ENCODE results near the gene ATP12A.

Gene ATP12A

DNA sequence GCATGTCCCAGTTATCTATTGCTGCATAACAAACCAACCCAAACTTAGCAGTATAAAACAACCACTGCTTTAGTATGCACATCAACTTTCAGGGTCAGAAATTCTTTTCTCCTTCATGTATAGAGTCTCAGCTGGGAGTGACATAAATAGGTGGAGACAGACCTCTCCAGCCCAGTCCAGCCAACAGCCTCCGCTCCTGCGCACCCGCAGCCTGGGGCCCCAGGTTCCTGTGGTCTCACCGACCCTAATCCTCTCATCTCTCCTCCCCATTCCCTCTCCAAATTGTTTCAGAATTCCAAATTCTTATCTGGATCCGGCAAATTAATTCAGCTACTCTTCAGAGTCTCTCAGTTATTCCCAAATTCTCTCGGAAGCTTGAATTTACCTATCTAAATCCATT is 522 bp upstream of the ATP12A start:
- no peak overlapping the region for H3K27ac ChIP-seq (ENCODE audit: low read depth, low read length)
- whole genome bisulfite sequencing: 62% methylated on average over 6 of the region's 6 CpGs
- peak overlapping the region; percentile 65 for H3K4me3 ChIP-seq (ENCODE audit: low read length)
- H3K9ac ChIP-seq (ENCODE audit: low read depth, low read length): no peak overlapping the region
- no peaks in the 10 kb centered on the region for H3K9me3 ChIP-seq (ENCODE audit: insufficient read depth, low read depth, low read length)
- H3K4me1 ChIP-seq (ENCODE audit: insufficient read depth, low read length): peaks cover 8% of the 10 kb centered on the region
- H3K36me3 ChIP-seq (ENCODE audit: insufficient read depth, low read length): no peaks in the 10 kb centered on the region
- peaks cover 41% of the 10 kb centered on the region for H3K27me3 ChIP-seq (ENCODE audit: insufficient read depth, low read length)

DNA sequence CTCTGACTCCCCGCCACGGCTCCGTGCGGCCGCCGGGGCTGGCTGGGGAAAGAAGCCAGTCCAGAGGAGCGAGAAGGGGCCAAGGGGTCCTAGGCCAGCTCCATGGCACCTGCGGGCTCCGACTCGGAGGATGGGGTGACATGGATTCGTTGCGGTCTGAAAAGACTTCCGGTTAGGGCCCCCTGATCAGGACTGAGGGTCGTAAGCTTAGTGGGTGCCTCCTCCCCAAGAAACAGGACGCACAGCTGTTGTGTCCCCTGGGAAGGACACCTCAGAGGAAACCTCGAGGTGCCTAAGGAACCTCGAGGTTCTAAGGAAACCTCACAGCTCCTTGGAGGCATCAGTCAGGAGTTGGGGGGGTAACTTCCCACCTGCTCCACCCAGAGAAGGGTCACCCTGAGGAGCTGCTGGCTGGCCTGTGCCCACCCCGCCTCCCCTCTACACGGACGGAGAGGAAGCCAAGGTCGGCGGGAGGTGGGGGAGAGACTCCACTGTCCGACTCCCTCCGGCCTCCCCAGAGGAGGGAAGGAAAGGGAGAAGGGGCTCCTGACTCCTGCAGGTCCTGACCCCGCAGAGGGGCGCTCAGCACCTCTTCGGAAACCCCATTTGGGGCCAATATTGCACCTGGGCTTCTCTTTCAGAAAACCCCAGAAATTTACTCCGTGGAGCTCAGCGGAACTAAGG is 855 bp downstream of the ATP12A start:
- Histone ChIP-seq H3K9ac (ENCODE audit: low read depth, low read length) (no peak overlapping the region), H3K9me3 (ENCODE audit: insufficient read depth, low read depth, low read length) (no peaks in the 10 kb centered on the region), H3K27ac (ENCODE audit: low read depth, low read length) (no peak overlapping the region), H3K4me1 (ENCODE audit: insufficient read depth, low read length) (peaks cover 11% of the 10 kb centered on the region), H3K27me3 (ENCODE audit: insufficient read depth, low read length) (peaks cover 41% of the 10 kb centered on the region), H3K36me3 (ENCODE audit: insufficient read depth, low read length) (no peaks in the 10 kb centered on the region), H3K4me3 (ENCODE audit: low read length) (peak overlapping the region; percentile 65)
- WGBS: 47% methylated on average over 28 of the region's 29 CpGs

- Histone ChIP-seq H3K4me3 (ENCODE audit: low read length) (no peak overlapping the region), H3K9me3 (ENCODE audit: insufficient read depth, low read depth, low read length) (no peaks in the 10 kb centered on the region), H3K27ac (ENCODE audit: low read depth, low read length) (no peak overlapping the region), H3K9ac (ENCODE audit: low read depth, low read length) (no peak overlapping the region), H3K4me1 (ENCODE audit: insufficient read depth, low read length) (peaks cover 11% of the 10 kb centered on the region), H3K27me3 (ENCODE audit: insufficient read depth, low read length) (peaks cover 41% of the 10 kb centered on the region), H3K36me3 (ENCODE audit: insufficient read depth, low read length) (no peaks in the 10 kb centered on the region)
- 88% methylated on average over 1 of the region's 1 CpG for WGBS
Measured at GRCh38 chr13:24681930-24682329, 1.7 kb downstream of the ATP12A start.

- Histone ChIP-seq H3K9me3 (ENCODE audit: insufficient read depth, low read depth, low read length) (no peaks in the 10 kb centered on the region), H3K4me1 (ENCODE audit: insufficient read depth, low read length) (peaks cover 11% of the 10 kb centered on the region), H3K27ac (ENCODE audit: low read depth, low read length) (no peak overlapping the region), H3K4me3 (ENCODE audit: low read length) (no peak overlapping the region), H3K9ac (ENCODE audit: low read depth, low read length) (no peak overlapping the region), H3K27me3 (ENCODE audit: insufficient read depth, low read length) (peaks cover 41% of the 10 kb centered on the region), H3K36me3 (ENCODE audit: insufficient read depth, low read length) (no peaks in the 10 kb centered on the region)
- 32% methylated on average over 1 of the region's 2 CpGs for WGBS
Measured at GRCh38 chr13:24682353-24682752, 2.1 kb downstream of the ATP12A start.

DNA sequence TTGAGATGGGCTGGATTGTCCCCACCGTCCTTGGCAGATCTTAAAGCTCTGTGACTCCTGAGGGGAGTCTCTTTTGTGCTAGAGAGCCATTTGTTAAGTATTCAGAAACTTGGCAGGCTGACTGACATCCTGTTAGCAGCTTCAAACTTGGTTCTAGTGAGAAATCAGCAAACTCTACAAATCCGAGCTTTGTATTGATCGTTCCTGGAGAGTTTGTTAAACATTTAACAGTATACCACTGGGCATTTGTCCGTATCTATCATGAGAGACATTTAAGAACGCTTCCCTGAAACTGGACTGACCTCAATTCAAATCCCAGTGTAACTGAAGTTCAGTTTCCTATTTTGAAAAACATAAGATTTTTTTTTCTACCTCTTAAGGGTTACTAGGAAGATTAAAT is 3.1 kb downstream of the ATP12A start:
- Histone ChIP-seq H3K4me1 (ENCODE audit: insufficient read depth, low read length) (peaks cover 18% of the 10 kb centered on the region), H3K9me3 (ENCODE audit: insufficient read depth, low read depth, low read length) (no peaks in the 10 kb centered on the region), H3K27me3 (ENCODE audit: insufficient read depth, low read length) (peaks cover 32% of the 10 kb centered on the region), H3K4me3 (ENCODE audit: low read length) (no peak overlapping the region), H3K9ac (ENCODE audit: low read depth, low read length) (no peak overlapping the region), H3K36me3 (ENCODE audit: insufficient read depth, low read length) (no peaks in the 10 kb centered on the region), H3K27ac (ENCODE audit: low read depth, low read length) (no peak overlapping the region)
- WGBS: 69% methylated on average over 5 of the region's 5 CpGs

DNA sequence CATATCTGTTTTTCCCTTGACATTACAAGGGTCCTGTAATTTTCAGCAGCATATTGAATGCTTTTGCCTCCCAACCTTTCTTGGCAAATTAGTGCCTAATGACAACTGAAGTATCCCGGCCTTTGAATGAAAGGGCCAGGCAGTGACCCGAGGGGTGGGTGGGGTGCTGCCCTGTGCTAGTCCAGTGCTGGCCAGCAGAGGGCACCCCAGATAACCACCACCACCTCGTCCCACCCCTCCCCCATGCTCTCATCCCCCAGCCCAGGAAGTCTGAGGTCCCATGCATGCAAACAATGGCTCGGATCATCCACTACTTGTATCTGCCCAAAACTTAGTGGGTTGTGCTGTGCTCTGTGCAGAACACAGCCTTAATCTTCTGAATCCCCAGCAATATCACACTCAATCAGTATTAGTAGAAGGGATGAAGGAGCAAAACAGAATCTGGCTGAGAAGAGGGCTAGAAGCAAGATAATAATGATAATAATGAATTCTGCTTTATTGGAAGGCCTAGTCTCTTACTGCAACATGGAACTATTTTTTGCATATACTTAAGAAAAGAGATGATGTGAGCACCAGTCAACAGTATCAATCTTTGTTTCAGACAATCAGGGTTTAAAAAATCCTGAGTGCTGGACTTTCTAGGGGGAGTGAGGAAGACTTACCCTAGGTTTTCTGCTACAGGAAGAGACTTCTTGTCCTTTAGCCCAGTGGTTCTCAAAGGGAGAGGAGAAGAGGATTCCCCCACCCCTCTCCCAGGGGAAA is 3.8 kb downstream of the ATP12A start:
- 0 out of 2 replicates have a peak overlapping the region, but pooled peaks have one; percentile 8 for H3K27ac ChIP-seq (ENCODE audit: low read depth, low read length)
- H3K27me3 ChIP-seq (ENCODE audit: insufficient read depth, low read length): peaks cover 28% of the 10 kb centered on the region
- H3K9me3 ChIP-seq (ENCODE audit: insufficient read depth, low read depth, low read length): no peaks in the 10 kb centered on the region
- no peak overlapping the region for H3K4me3 ChIP-seq (ENCODE audit: low read length)
- no peaks in the 10 kb centered on the region for H3K36me3 ChIP-seq (ENCODE audit: insufficient read depth, low read length)
- no peak overlapping the region for H3K9ac ChIP-seq (ENCODE audit: low read depth, low read length)
- 7% methylated on average over 4 of the region's 4 CpGs for WGBS
- peaks cover 19% of the 10 kb centered on the region for H3K4me1 ChIP-seq (ENCODE audit: insufficient read depth, low read length)

DNA sequence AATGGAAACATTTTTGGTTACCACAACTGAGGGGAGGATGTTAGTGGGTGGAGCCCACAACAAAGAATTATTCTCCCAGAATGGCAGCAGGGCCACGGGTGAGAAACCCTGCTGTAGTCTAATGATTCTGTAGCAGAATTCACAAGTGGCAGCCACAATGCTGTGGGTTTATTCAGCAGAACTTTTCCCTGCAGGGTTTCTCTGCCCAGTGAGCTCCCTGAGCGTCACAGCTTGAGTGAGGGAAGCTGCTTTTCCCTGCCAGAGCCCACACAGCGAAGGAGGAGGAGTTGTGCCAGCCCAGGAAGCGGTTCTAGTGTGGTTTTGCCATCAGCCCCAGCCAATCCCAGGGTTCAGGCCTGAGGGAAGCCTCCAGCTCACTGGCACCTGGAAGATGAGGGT is 4.4 kb downstream of the ATP12A start:
- H3K9me3 ChIP-seq (ENCODE audit: insufficient read depth, low read depth, low read length): no peaks in the 10 kb centered on the region
- peaks cover 22% of the 10 kb centered on the region for H3K27me3 ChIP-seq (ENCODE audit: insufficient read depth, low read length)
- no peak overlapping the region for H3K9ac ChIP-seq (ENCODE audit: low read depth, low read length)
- 53% methylated on average over 4 of the region's 4 CpGs for WGBS
- no peaks in the 10 kb centered on the region for H3K36me3 ChIP-seq (ENCODE audit: insufficient read depth, low read length)
- H3K4me1 ChIP-seq (ENCODE audit: insufficient read depth, low read length): peaks cover 19% of the 10 kb centered on the region
- no peak overlapping the region for H3K4me3 ChIP-seq (ENCODE audit: low read length)
- 0 out of 2 replicates have a peak overlapping the region, but pooled peaks have one; percentile 8 for H3K27ac ChIP-seq (ENCODE audit: low read depth, low read length)

GRCh38 chr13:24685314-24685713 is 5.1 kb downstream of the ATP12A start:
- 88% methylated on average over 6 of the region's 6 CpGs for WGBS
- H3K9me3 ChIP-seq (ENCODE audit: insufficient read depth, low read depth, low read length): no peaks in the 10 kb centered on the region
- H3K27ac ChIP-seq (ENCODE audit: low read depth, low read length): no peak overlapping the region
- no peaks in the 10 kb centered on the region for H3K36me3 ChIP-seq (ENCODE audit: insufficient read depth, low read length)
- H3K4me3 ChIP-seq (ENCODE audit: low read length): no peak overlapping the region
- peaks cover 15% of the 10 kb centered on the region for H3K27me3 ChIP-seq (ENCODE audit: insufficient read depth, low read length)
- no peak overlapping the region for H3K9ac ChIP-seq (ENCODE audit: low read depth, low read length)
- peaks cover 19% of the 10 kb centered on the region for H3K4me1 ChIP-seq (ENCODE audit: insufficient read depth, low read length)

DNA sequence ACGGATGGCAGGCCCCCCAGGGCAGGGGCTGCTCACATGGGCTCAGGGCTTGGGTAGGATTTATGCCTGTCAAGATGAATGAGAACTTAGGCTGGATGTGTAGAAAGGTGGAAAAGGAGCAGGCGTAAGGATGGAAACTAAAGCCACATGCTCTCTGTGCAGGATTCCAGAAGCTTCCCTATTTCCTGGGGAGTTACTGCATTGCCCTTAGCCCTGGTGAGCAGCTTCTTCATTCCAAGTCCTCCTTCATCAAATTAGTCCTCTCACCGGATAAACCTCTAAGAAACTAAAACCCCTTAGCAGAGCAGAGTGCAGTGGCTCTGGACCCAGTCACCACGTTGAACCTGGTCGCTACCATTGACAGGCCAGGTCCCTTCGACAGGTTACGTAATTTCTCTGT is 7.4 kb downstream of the ATP12A start:
- H3K9me3 ChIP-seq (ENCODE audit: insufficient read depth, low read depth, low read length): no peaks in the 10 kb centered on the region
- H3K4me3 ChIP-seq (ENCODE audit: low read length): no peak overlapping the region
- no peak overlapping the region for H3K9ac ChIP-seq (ENCODE audit: low read depth, low read length)
- no peaks in the 10 kb centered on the region for H3K27me3 ChIP-seq (ENCODE audit: insufficient read depth, low read length)
- H3K36me3 ChIP-seq (ENCODE audit: insufficient read depth, low read length): no peaks in the 10 kb centered on the region
- no peak overlapping the region for H3K27ac ChIP-seq (ENCODE audit: low read depth, low read length)
- peaks cover 19% of the 10 kb centered on the region for H3K4me1 ChIP-seq (ENCODE audit: insufficient read depth, low read length)
- 94% methylated on average over 7 of the region's 7 CpGs for WGBS

DNA sequence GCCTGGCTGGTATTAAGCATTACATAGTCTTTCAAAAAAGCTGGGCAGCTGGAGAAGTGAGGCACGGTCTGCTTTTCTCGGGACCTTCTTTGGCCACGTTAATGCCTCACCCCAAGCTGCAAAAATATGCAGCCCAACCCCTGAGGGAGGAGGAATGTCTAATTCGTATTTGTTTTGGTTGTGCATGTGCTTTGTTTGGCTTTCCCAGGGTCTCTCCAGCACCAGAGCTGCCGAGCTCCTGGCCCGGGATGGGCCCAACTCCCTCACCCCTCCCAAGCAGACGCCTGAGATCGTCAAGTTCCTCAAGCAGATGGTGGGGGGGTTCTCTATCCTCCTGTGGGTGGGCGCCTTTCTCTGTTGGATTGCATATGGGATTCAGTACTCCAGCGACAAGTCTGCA is 7.9 kb downstream of the ATP12A start:
- Histone ChIP-seq H3K4me1 (ENCODE audit: insufficient read depth, low read length) (peaks cover 19% of the 10 kb centered on the region), H3K4me3 (ENCODE audit: low read length) (no peak overlapping the region), H3K9ac (ENCODE audit: low read depth, low read length) (no peak overlapping the region), H3K27ac (ENCODE audit: low read depth, low read length) (no peak overlapping the region), H3K27me3 (ENCODE audit: insufficient read depth, low read length) (no peaks in the 10 kb centered on the region), H3K9me3 (ENCODE audit: insufficient read depth, low read depth, low read length) (no peaks in the 10 kb centered on the region), H3K36me3 (ENCODE audit: insufficient read depth, low read length) (no peaks in the 10 kb centered on the region)
- 61% methylated on average over 8 of the region's 10 CpGs for WGBS

DNA sequence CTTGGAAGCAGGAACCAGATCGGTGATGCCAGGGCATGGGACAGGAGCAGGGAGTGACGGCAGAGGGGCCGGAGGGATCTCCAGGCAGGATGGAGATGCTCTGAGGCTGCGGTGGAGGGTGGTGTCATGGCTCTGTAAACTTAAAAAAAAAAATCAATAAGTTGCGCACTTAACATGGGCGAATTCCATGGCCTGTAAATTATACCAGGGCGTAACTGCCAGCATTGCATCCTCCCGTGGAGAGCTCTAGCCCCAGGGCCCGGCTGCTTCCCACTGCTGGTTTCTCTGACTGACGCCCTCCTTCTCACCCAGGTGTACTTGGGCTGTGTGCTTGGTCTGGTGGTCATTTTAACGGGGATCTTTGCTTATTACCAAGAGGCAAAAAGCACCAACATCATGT is 8.7 kb downstream of the ATP12A start:
- H3K27ac ChIP-seq (ENCODE audit: low read depth, low read length): no peak overlapping the region
- H3K4me3 ChIP-seq (ENCODE audit: low read length): no peak overlapping the region
- peaks cover 18% of the 10 kb centered on the region for H3K4me1 ChIP-seq (ENCODE audit: insufficient read depth, low read length)
- H3K36me3 ChIP-seq (ENCODE audit: insufficient read depth, low read length): no peaks in the 10 kb centered on the region
- no peaks in the 10 kb centered on the region for H3K27me3 ChIP-seq (ENCODE audit: insufficient read depth, low read length)
- H3K9me3 ChIP-seq (ENCODE audit: insufficient read depth, low read depth, low read length): no peaks in the 10 kb centered on the region
- WGBS: 94% methylated on average over 11 of the region's 11 CpGs
- H3K9ac ChIP-seq (ENCODE audit: low read depth, low read length): no peak overlapping the region

Measured in HUES64 (cell line).